Neuronal stem cell (in vitro differentiated cells): Measurements from ENCODE around the gene PPP3CA.

ENCODE experiments used
- DNase-seq: peaks from one replicate; pipeline ENCODE4 v3.0.0-alpha.2; 2013; ENCODE audit warnings: low spot score
- H2AFZ ChIP-seq: one replicate; pipeline ENCODE4 v1.6.1; 2013; ENCODE audit warnings: mild to moderate bottlenecking, low read length, inconsistent platforms
- H2AK5ac ChIP-seq: 2 replicates; pipeline ENCODE4 v1.6.1; 2013; ENCODE audit warnings: low read depth, mild to moderate bottlenecking, inconsistent platforms, low read length, moderate library complexity, mixed read lengths
- H2BK120ac ChIP-seq: 2 replicates; pipeline ENCODE4 v1.6.1; 2013; ENCODE audit warnings: low read depth, mild to moderate bottlenecking, inconsistent platforms, low read length, moderate library complexity, mixed read lengths
- H2BK12ac ChIP-seq: one replicate; pipeline ENCODE4 v1.6.1; 2013; ENCODE audit warnings: low read length, inconsistent platforms
- H2BK15ac ChIP-seq: 2 replicates; pipeline ENCODE4 v1.6.1; 2013; ENCODE audit warnings: mild to moderate bottlenecking, low read length, inconsistent platforms, mixed read lengths
- H2BK5ac ChIP-seq: one replicate; pipeline ENCODE4 v1.6.1; 2013; ENCODE audit warnings: inconsistent platforms, mild to moderate bottlenecking, low read length, moderate library complexity
- H3K14ac ChIP-seq: one replicate; pipeline ENCODE4 v1.6.1; 2013; ENCODE audit warnings: low read length, inconsistent platforms
- H3K18ac ChIP-seq: 2 replicates; pipeline ENCODE4 v1.6.1; 2013; ENCODE audit warnings: low read length, inconsistent platforms
- H3K23ac ChIP-seq: 2 replicates; pipeline ENCODE4 v1.6.1; 2013; ENCODE audit warnings: low read depth, mild to moderate bottlenecking, mixed read lengths, low read length, inconsistent platforms; ENCODE audit not compliant: poor library complexity
- H3K27ac ChIP-seq: replicated peaks from 3 replicates; pipeline ENCODE4 v1.5.1; 2013; ENCODE audit warnings: low read length, inconsistent platforms
- H3K27me3 ChIP-seq, 3 experiments: 2 replicates each; pipeline ENCODE4 v1.6.1; 2013; ENCODE audit warnings: low read length in 3 of 3, mild to moderate bottlenecking in 2 of 3, inconsistent platforms in 1 of 3, low read depth in 1 of 3, mixed read lengths in 1 of 3, moderate library complexity in 1 of 3; ENCODE audit not compliant: control insufficient read depth in 3 of 3, insufficient read depth in 3 of 3
- H3K36me3 ChIP-seq, 2 donors: replicated peaks in 1 of 2; 2 replicates each; pipeline ENCODE4 v1.6.1; 2013; ENCODE audit warnings: low read length in 2 of 2; ENCODE audit not compliant: control insufficient read depth in 2 of 2, insufficient read depth in 2 of 2
- H3K4ac ChIP-seq: 2 replicates; pipeline ENCODE4 v1.6.1; 2013; ENCODE audit warnings: inconsistent platforms, mild to moderate bottlenecking, low read length, moderate library complexity
- H3K4me1 ChIP-seq, 2 donors: 1 replicate in 1 of 2; 2 replicates in 1 of 2; pipeline ENCODE4 v1.6.1; 2013; ENCODE audit warnings: low read length in 2 of 2, low read depth in 1 of 2; ENCODE audit not compliant: control insufficient read depth in 2 of 2, insufficient read depth in 1 of 2
- H3K4me2 ChIP-seq: one replicate; pipeline ENCODE4 v1.6.1; 2013; ENCODE audit warnings: mild to moderate bottlenecking, low read length, inconsistent platforms; ENCODE audit not compliant: insufficient read depth, poor library complexity, severe bottlenecking
- H3K4me3 ChIP-seq, 2 donors: 2 replicates each; pipeline ENCODE4 v1.5.1; 2013; ENCODE audit warnings: low read length in 2 of 2, mild to moderate bottlenecking in 2 of 2, inconsistent platforms in 1 of 2, moderate library complexity in 1 of 2
- H3K79me1 ChIP-seq: one replicate; pipeline ENCODE4 v1.6.1; 2013; ENCODE audit warnings: low read depth, mild to moderate bottlenecking, inconsistent platforms, low read length, moderate library complexity
- H3K9ac ChIP-seq: one replicate; pipeline ENCODE4 v1.6.1; 2013; ENCODE audit warnings: mild to moderate bottlenecking, low read depth, low read length, inconsistent platforms; ENCODE audit not compliant: poor library complexity
- H3K9me3 ChIP-seq, 2 donors: replicated peaks in 1 of 2; 2 replicates each; pipeline versions ENCODE3 to v1.6.1; 2013; ENCODE audit warnings: low read length in 2 of 2, mild to moderate bottlenecking in 2 of 2, inconsistent platforms in 1 of 2, low read depth in 1 of 2, mixed read lengths in 1 of 2, moderate library complexity in 1 of 2; ENCODE audit not compliant: control insufficient read depth in 2 of 2, insufficient read depth in 1 of 2
- H4K8ac ChIP-seq: one replicate; pipeline ENCODE4 v1.6.1; 2013; ENCODE audit warnings: low read depth, mild to moderate bottlenecking, inconsistent platforms, low read length, moderate library complexity
- H4K91ac ChIP-seq: one replicate; pipeline ENCODE4 v1.6.1; 2013; ENCODE audit warnings: low read length, low read depth, mild to moderate bottlenecking, inconsistent platforms; ENCODE audit not compliant: poor library complexity
- WGBS, 2 donors: extraction: QIAGEN DNeasy Blood & Tissue Kit; methylation state at CpG; one replicate each; pipeline ENCODE4 v1.1.7; 2013; ENCODE audit warnings: missing lambda C conversion rate in 2 of 2, mixed read lengths in 1 of 2; ENCODE audit not compliant: insufficient read length in 2 of 2, insufficient replicate concordance in 1 of 2; ENCODE audit errors: extremely low coverage in 2 of 2; 5-methylcytosine and 5-hydroxymethylcytosine counted together

The PPP3CA gene

DNA sequence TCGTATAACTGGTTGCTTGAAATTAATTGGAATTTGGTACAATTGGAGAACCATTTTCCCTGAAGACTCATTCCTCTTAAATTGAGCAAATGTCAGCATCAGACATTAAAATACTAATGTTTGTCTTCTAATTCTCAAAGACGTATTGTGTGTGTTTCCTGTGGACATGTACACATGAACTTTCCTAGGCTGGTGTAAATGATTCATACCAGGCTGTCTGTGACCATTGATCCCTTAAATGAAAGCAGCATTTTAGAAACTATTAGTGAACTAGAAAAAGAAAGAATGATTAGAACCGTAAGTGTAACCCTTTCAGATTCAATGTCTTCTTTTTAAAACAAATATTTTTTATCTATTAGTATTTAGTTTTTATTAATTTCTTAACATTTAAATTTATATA, 332.9 kb downstream of the PPP3CA start:
- Histone ChIP-seq H3K9me3 (no peaks in the 10 kb centered on the region), H3K9ac (no peak overlapping the region), H3K27ac (no peak overlapping the region), H3K23ac (no peak overlapping the region), H3K18ac (no peak overlapping the region), H3K4me3 (no peak overlapping the region), H3K14ac (no peak overlapping the region), H3K36me3 (no peaks in the 10 kb centered on the region), H2BK5ac (no peak overlapping the region), H3K4me1 (no peaks in the 10 kb centered on the region), H2BK15ac (no peak overlapping the region), H3K79me1 (no peaks in the 10 kb centered on the region), H4K91ac (no peak overlapping the region), H3K4ac (no peak overlapping the region), H3K4me2 (no peak overlapping the region), H4K8ac (no peak overlapping the region), H2AK5ac (no peak overlapping the region), H2AFZ (no peak overlapping the region), H2BK120ac (no peak overlapping the region), H2BK12ac (no peak overlapping the region), H3K27me3 (no peaks in the 10 kb centered on the region)
- no peak for DNase-seq
- no CpG with 5 or more reads among the region's 3 CpGs for WGBS, 2 donors

DNA sequence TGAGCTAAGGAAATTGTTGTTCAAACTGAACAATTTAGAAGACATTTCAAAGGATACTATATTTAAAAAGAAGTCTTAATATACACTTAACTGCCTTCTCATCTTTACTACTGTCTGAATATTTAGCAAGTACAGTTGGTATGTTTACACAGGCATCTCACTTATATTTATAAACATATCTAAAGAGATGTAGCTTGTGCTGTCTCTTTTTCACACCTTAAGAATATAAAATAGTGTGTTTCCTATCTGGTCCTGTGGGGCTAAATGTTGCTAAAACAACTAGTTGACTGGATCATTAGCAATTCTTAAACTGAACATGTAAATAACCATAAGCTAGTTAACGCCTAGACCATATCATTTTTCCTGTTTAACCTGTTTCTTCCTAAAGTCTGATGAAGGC, 336.3 kb downstream of the PPP3CA start:
- no peaks in the 10 kb centered on the region for H3K79me1 ChIP-seq
- no peak overlapping the region for H3K14ac ChIP-seq
- H2AFZ ChIP-seq, result no peak overlapping the region
- H3K18ac ChIP-seq, result no peak overlapping the region
- whole genome bisulfite sequencing, 2 donors, result no CpG with 5 or more reads among the region's 1 CpG
- no peaks in the 10 kb centered on the region for H3K36me3 ChIP-seq
- H2BK120ac ChIP-seq, result no peak overlapping the region
- no peak overlapping the region for H3K23ac ChIP-seq
- no peak overlapping the region for H2BK12ac ChIP-seq
- H3K27ac ChIP-seq, result no peak overlapping the region
- no peak overlapping the region for H3K4me2 ChIP-seq
- DNase-seq, result no peak
- no peaks in the 10 kb centered on the region for H3K9me3 ChIP-seq
- H3K4me3 ChIP-seq, result no peak overlapping the region
- no peaks in the 10 kb centered on the region for H3K4me1 ChIP-seq
- H4K91ac ChIP-seq, result no peak overlapping the region
- no peaks in the 10 kb centered on the region for H3K27me3 ChIP-seq
- no peak overlapping the region for H2BK5ac ChIP-seq
- no peak overlapping the region for H3K4ac ChIP-seq
- no peak overlapping the region for H2AK5ac ChIP-seq
- no peak overlapping the region for H4K8ac ChIP-seq
- no peak overlapping the region for H3K9ac ChIP-seq
- no peak overlapping the region for H2BK15ac ChIP-seq

- no peak overlapping the region for H2AK5ac ChIP-seq
- no peak overlapping the region for H2BK120ac ChIP-seq
- no peaks in the 10 kb centered on the region for H3K79me1 ChIP-seq
- H4K8ac ChIP-seq, result no peak overlapping the region
- no peak overlapping the region for H4K91ac ChIP-seq
- H2BK12ac ChIP-seq, result no peak overlapping the region
- H2AFZ ChIP-seq, result peak overlapping the region; percentile 72
- no peak overlapping the region for H2BK15ac ChIP-seq
- H3K4ac ChIP-seq, result no peak overlapping the region
- no peak overlapping the region for H3K9ac ChIP-seq
- H3K18ac ChIP-seq, result no peak overlapping the region
- H3K4me2 ChIP-seq, result no peak overlapping the region
- no peak for DNase-seq
- H3K27me3 ChIP-seq, result no peaks in the 10 kb centered on the region
- no peak overlapping the region for H3K23ac ChIP-seq
- no peak overlapping the region for H3K4me3 ChIP-seq
- WGBS, 2 donors, result no CpG with 5 or more reads among the region's 2 CpGs
- H3K4me1 ChIP-seq, result no peaks in the 10 kb centered on the region
- no peak overlapping the region for H3K27ac ChIP-seq
- H3K9me3 ChIP-seq, result no peaks in the 10 kb centered on the region
- no peak overlapping the region for H2BK5ac ChIP-seq
- H3K14ac ChIP-seq, result no peak overlapping the region
- H3K36me3 ChIP-seq, result no peaks in the 10 kb centered on the region
Observed at GRCh38 chr4:101009471-101009870, 337.9 kb downstream of the PPP3CA start.

- Histone ChIP-seq H3K4me2 (no peak overlapping the region), H2AK5ac (no peak overlapping the region), H3K9ac (no peak overlapping the region), H3K36me3 (no peaks in the 10 kb centered on the region), H3K27ac (no peak overlapping the region), H3K27me3 (no peaks in the 10 kb centered on the region), H3K4me3 (no peak overlapping the region), H4K91ac (no peak overlapping the region), H3K79me1 (no peaks in the 10 kb centered on the region), H3K23ac (no peak overlapping the region), H3K18ac (no peak overlapping the region), H3K4me1 (no peaks in the 10 kb centered on the region), H2BK15ac (no peak overlapping the region), H3K14ac (no peak overlapping the region), H3K9me3 (no peaks in the 10 kb centered on the region), H2AFZ (no peak overlapping the region), H2BK120ac (no peak overlapping the region), H4K8ac (no peak overlapping the region), H3K4ac (no peak overlapping the region), H2BK12ac (no peak overlapping the region), H2BK5ac (no peak overlapping the region)
- DNase-seq, result no peak
- no CpG with 5 or more reads among the region's 3 CpGs for WGBS, 2 donors
Observed at GRCh38 chr4:101008503-101008902, 338.8 kb downstream of the PPP3CA start.
